Spleen (tissue), 11 donors: ENCODE data around the gene CKLF. TPM values are rescaled to one million over a fixed set of nuclear protein-coding genes. Genes with fewer than 3 reads are reported as not detected.

Source experiments
- DNase-seq: peaks from one replicate; pipeline ENCODE4 v3.0.0-alpha.2; 2020
- H3K27ac ChIP-seq, 8 donors: fragments of 200-600 bp; sonication (generic) in 7 of 8; 1 replicate in 4 of 8; 2 replicates in 4 of 8; pipeline versions ENCODE4 v1.5.0 to v1.8.0; 2016 to 2021; ENCODE audit warnings: inconsistent platforms in 4 of 8, mild to moderate bottlenecking in 4 of 8, moderate library complexity in 1 of 8
- H3K27me3 ChIP-seq, 7 donors: fragments of 200-600 bp; sonication (generic) in 6 of 7; replicated peaks in 1 of 7; 1 replicate in 4 of 7; 2 replicates in 3 of 7; pipeline versions ENCODE4 v1.5.0 to v1.8.0; 2016 to 2021; ENCODE audit warnings: inconsistent platforms in 3 of 7, mild to moderate bottlenecking in 1 of 7
- H3K36me3 ChIP-seq, 6 donors: fragments of 200-600 bp; sonication (generic) in 5 of 6; 1 replicate in 4 of 6; 2 replicates in 2 of 6; pipeline versions ENCODE4 v1.5.0 to v1.8.0; 2016 to 2021; ENCODE audit warnings: inconsistent platforms in 2 of 6
- H3K4me1 ChIP-seq, 6 donors: fragments of 200-600 bp; sonication (generic) in 5 of 6; 1 replicate in 3 of 6; 2 replicates in 3 of 6; pipeline versions ENCODE4 v1.5.0 to v1.8.0; 2016 to 2021; ENCODE audit warnings: inconsistent platforms in 3 of 6
- H3K4me3 ChIP-seq, 8 donors: fragments of 200-600 bp; sonication (generic) in 7 of 8; 1 replicate in 4 of 8; 2 replicates in 4 of 8; pipeline versions ENCODE4 v1.5.0 to v1.8.0; 2016 to 2021; ENCODE audit warnings: inconsistent platforms in 4 of 8, mild to moderate bottlenecking in 4 of 8, moderate library complexity in 2 of 8
- H3K9me3 ChIP-seq, 8 donors: fragments of 200-600 bp; sonication (generic) in 7 of 8; 1 replicate in 4 of 8; 2 replicates in 4 of 8; pipeline versions ENCODE4 v1.5.0 to v1.8.0; 2016 to 2021; ENCODE audit warnings: inconsistent platforms in 4 of 8
- CTCF ChIP-seq, 11 experiments: fragments of 200-600 bp in 7 of 11; fragments of 450-650 bp in 4 of 11; sonication (generic) in 4 of 11; IDR thresholded peaks in 8 of 11; conservative IDR thresholded peaks in 3 of 11; 1 replicate in 7 of 11; 2 replicates in 4 of 11; pipeline versions ENCODE4 v1.4.0 to v1.8.0; 2016 to 2021; ENCODE audit warnings: antibody characterized with exemption in 11 of 11, inconsistent platforms in 4 of 11, mild to moderate bottlenecking in 1 of 11
- POLR2A ChIP-seq, 3 donors: fragments of 450-650 bp; IDR thresholded peaks; one replicate each; pipeline ENCODE4 v1.5.1; 2017; ENCODE audit warnings: antibody characterized with exemption in 3 of 3, mild to moderate bottlenecking in 1 of 3
- POLR2AphosphoS5 ChIP-seq, 3 donors: sonication (generic); formaldehyde crosslinking; IDR thresholded peaks; one replicate each; pipeline ENCODE4 v1.5.1; 2017; ENCODE audit warnings: antibody characterized with exemption in 3 of 3
- WGBS, 5 donors: extraction: QIAGEN DNeasy Blood & Tissue Kit in 3 of 5; methylation state at CpG; one replicate each; pipeline versions ENCODE4 v1.1.5 to v1.1.7; 2013 to 2018; 5-methylcytosine and 5-hydroxymethylcytosine counted together
- intact Hi-C: fragments of 100-400 bp; cut with DNase I; formaldehyde crosslinking; loops from one replicate; pipeline ENCODE4 v1.15.0; 2023; ENCODE audit warnings: low total_unique reads
- polyA plus RNA-seq, 3 donors: library from polyadenylated mRNA; stranded (reverse); fragments of 200-250 nt; gene quantifications; one replicate each; pipeline ENCODE4 v1.2.1, GENCODE V29; 2013
- total RNA-seq, 7 donors: library from RNA; depleted of rRNA in 3 of 7; stranded (reverse); fragments of >200 nt in 3 of 7; fragmentation: NEBNext Ultra II Directional in 4 of 7; extraction: Animal tissue kit (Norgen Biotek cat#: 25700) in 4 of 7; gene quantifications; one replicate each; pipeline versions ENCODE4 v1.1.0 to v1.2.1, GENCODE V29; 2016 to 2021
- donor health status: healthy with polysubstance abuse.
- donor health status: DM: no; HTN: no; CAD: no; lungs with moderate emphysema.
- donor health status: DM: no; HTN: no; CAD: no.
- donor health status: Bipolar disorder and iron deficiency.
- donor health status: healthy.
- donor health status: DM: no; HTN: no; CAD: no.
- donor health status: DM: yes; HTN: yes; CAD: no.

The CKLF gene
- total and polyA plus RNA-seq, 10 donors: 61.9 to 132 (median 75.4) TPM

- 86 to 95% (median 92%) methylated on average over 5 of the region's 5 CpGs for WGBS, 5 donors
- no peak for DNase-seq
- H3K27ac ChIP-seq: peak overlapping the region in 5 of 8 donors; percentile 0 to 97 (median 96)
- H3K4me3 ChIP-seq: no peak overlapping the region
- peaks cover 29 to 96% (median 72%) of the 10 kb centered on the region in 6 donors for H3K4me1 ChIP-seq
- peaks cover 0 to 25% (median 0%) of the 10 kb centered on the region in 6 donors for H3K36me3 ChIP-seq
- intact Hi-C loops: no loop called here
- TF ChIP-seq POLR2AphosphoS5 (IDR thresholded peaks at IDR 0.05) (no peak), POLR2A (IDR thresholded peaks at IDR 0.05) (no peak), CTCF (IDR thresholded peaks at IDR 0.05 in 8 of 11, conservative IDR thresholded peaks at IDR 0.05 in 3 of 11) (no peak)
- H3K27me3 ChIP-seq: no peaks in the 10 kb centered on the region
- no peaks in the 10 kb centered on the region for H3K9me3 ChIP-seq
Observed at GRCh38 chr16:66547101-66547989, 5.0 kb upstream of the CKLF start.

GRCh38 chr16:66548068-66548467 is 4.3 kb upstream of the CKLF start:
- Histone ChIP-seq H3K4me1 (peaks cover 29 to 97% (median 77%) of the 10 kb centered on the region in 6 donors), H3K27me3 (no peaks in the 10 kb centered on the region), H3K9me3 (no peaks in the 10 kb centered on the region), H3K4me3 (peak overlapping the region in 1 of 8 donors; percentile 73), H3K36me3 (peaks cover 0 to 24% (median 0%) of the 10 kb centered on the region in 6 donors), H3K27ac (peak overlapping the region in 6 of 8 donors; percentile 95 to 97 (median 96))
- WGBS, 5 donors: 84 to 96% (median 92%) methylated on average over 4 of the region's 4 CpGs
- DNase-seq: no peak
- intact Hi-C loops: no loop called here
- TF ChIP-seq POLR2AphosphoS5 (IDR thresholded peaks at IDR 0.05) (no peak), CTCF (IDR thresholded peaks at IDR 0.05 in 8 of 11, conservative IDR thresholded peaks at IDR 0.05 in 3 of 11) (no peak), POLR2A (IDR thresholded peaks at IDR 0.05) (no peak)

GRCh38 chr16:66548868-66549267 is 3.5 kb upstream of the CKLF start:
- no peak for TF ChIP-seq POLR2AphosphoS5 (IDR thresholded peaks at IDR 0.05)
- no peak for TF ChIP-seq POLR2A (IDR thresholded peaks at IDR 0.05)
- TF ChIP-seq CTCF (IDR thresholded peaks at IDR 0.05 in 8 of 11, conservative IDR thresholded peaks at IDR 0.05 in 3 of 11): no peak
- Histone ChIP-seq H3K4me1 (peaks cover 29 to 97% (median 80%) of the 10 kb centered on the region in 6 donors), H3K27ac (peak overlapping the region; percentile 95 to 98 (median 96)), H3K4me3 (peak overlapping the region in 7 of 8 donors; percentile 52 to 73 (median 57)), H3K9me3 (no peaks in the 10 kb centered on the region), H3K36me3 (peaks cover 0 to 16% (median 0%) of the 10 kb centered on the region in 6 donors), H3K27me3 (no peaks in the 10 kb centered on the region)
- intact Hi-C loops: no loop called here
- DNase-seq: no peak
- 33 to 64% (median 45%) methylated on average over 9 of the region's 9 CpGs for WGBS, 5 donors
